ENCODE data around the gene KCNQ1OT1.

Gene KCNQ1OT1

DNA sequence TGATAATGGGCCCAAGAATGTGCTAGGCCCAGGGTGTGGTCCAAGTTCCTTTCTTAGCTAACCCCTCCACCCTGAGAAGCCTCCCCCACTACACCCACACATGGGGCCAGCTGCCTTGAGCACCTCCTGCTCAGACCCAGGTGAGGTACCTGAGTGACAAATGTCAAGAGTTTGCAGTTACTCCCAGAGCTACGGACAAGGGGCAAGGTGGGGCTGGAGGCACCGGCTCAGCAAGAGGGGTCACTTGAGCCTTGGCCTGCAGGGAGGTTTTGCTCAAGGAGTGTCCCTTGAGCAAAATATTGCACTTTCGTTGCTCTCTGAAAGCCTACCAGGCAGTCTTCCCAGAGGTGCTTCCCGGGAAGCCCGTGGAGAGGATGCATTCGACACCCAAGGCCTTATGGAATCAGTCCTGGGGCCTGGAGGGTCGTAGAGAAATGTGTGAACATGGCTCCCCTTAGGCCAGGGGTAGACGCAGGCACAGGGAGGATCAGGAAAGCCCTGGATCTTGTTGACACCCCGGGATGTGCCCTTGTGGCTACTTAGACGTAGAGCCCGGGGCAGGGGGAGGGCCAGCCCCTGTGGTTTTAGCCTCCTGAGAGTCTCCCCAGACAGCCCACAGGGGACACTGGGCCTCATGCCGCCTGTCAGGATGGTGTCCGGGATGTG lies 140.8 kb downstream of the KCNQ1OT1 start:
- in situ Hi-C loops (cut with HindIII; ENCODE audit: low pct_unique_long_range_greater_than_20kb, low sequenced_read_pairs), result no loop called here
- no peak for TF ChIP-seq JUND (IDR thresholded peaks at IDR 0.05; ENCODE audit: low read depth)
- no peak for DNase-seq (ENCODE audit: low read depth in 1 of 2, low spot score in 1 of 2)

DNA sequence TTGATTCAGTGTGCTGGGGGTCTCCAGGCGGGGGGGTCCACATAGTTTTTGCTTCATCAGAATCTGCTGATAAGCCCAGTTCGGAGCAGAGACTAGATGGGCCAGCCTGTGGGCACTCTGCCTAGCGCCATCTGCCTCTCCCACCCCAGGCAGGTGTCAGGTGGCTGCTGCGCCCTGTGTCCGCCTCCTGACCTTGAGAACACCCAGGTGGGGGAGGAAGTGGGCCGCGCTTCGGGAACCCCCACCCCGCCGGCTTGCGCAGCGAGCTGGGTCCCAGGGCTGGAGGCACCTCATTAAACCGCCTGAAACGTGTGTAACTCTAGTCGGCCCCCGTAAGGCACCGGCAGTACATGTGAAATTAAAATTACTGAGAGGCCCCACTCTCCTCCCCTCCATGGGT lies 141.4 kb downstream of the KCNQ1OT1 start:
- no peak for TF ChIP-seq JUND (IDR thresholded peaks at IDR 0.05; ENCODE audit: low read depth)
- in situ Hi-C loops (cut with HindIII; ENCODE audit: low pct_unique_long_range_greater_than_20kb, low sequenced_read_pairs), result no loop called here
- no peak for DNase-seq (ENCODE audit: low read depth in 1 of 2, low spot score in 1 of 2)
